ENCODE data around the gene SEMA3G. TPM values are rescaled to one million over a fixed set of nuclear protein-coding genes. Genes with fewer than 3 reads are reported as not detected.

The SEMA3G gene
- total RNA-seq, 1 experiment from 2014 or later, result not detected

DNA sequence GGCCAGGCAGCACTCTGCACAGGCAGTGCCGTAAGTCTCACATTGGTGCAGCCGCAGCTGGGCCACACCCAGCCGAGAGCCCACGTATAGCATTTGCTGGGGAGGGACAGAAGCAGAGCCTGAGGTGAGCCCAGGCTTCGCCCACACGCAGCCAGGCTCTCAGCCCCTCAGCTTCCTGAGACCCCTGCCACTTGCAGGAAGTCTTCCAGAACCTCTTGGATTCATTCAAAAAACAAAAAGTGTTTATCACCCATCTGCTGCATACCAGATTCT lies 6.9 kb downstream of the SEMA3G start:
- no peak overlapping the region for H3K27ac ChIP-seq (ENCODE audit: low read depth, low read length, poor library complexity, severe bottlenecking)
- no peaks in the 10 kb centered on the region for H3K4me1 ChIP-seq (ENCODE audit: insufficient read depth, low read length, poor library complexity, severe bottlenecking)
- intact Hi-C loops (cut with micrococcal nuclease; ENCODE audit: unreplicated experiment), result no loop called here
- CTCF ChIA-PET, result no interaction called here
- BruUV-seq (replicated peaks), result no TSS peak
- H3K36me3 ChIP-seq (ENCODE audit: insufficient read depth, low read length, poor library complexity, severe bottlenecking), result no peaks in the 10 kb centered on the region
- DNase-seq (ENCODE audit: low spot score), result no peak
- H3K27me3 ChIP-seq (replicated peaks; ENCODE audit: insufficient read depth, low read depth, low read length, poor library complexity), result no peaks in the 10 kb centered on the region
- no peaks in the 10 kb centered on the region for H3K9me3 ChIP-seq (ENCODE audit: low read depth, low read length, poor library complexity, severe bottlenecking)
- POLR2A ChIA-PET (ENCODE audit: low non-redundant PET), result no interaction called here
- no peak overlapping the region for H3K4me3 ChIP-seq (ENCODE audit: low read depth, low read length, poor library complexity, severe bottlenecking)
- TF ChIP-seq EZH2 (IDR thresholded peaks at IDR 0.05; ENCODE audit: borderline replicate concordance, low read depth, low read length, poor library complexity, severe bottlenecking), result no peak

GRCh38 chr3:52437326-52438103 lies 7.4 kb downstream of the SEMA3G start:
- ChIA-PET CTCF (no interaction called here), POLR2A (ENCODE audit: low non-redundant PET) (no interaction called here)
- H3K27ac ChIP-seq (ENCODE audit: low read depth, low read length, poor library complexity, severe bottlenecking), result no peak overlapping the region
- BruUV-seq (replicated peaks), result no TSS peak
- H3K27me3 ChIP-seq (replicated peaks; ENCODE audit: insufficient read depth, low read depth, low read length, poor library complexity), result no peaks in the 10 kb centered on the region
- H3K4me1 ChIP-seq (ENCODE audit: insufficient read depth, low read length, poor library complexity, severe bottlenecking), result no peaks in the 10 kb centered on the region
- H3K4me3 ChIP-seq (ENCODE audit: low read depth, low read length, poor library complexity, severe bottlenecking), result no peak overlapping the region
- no peak for DNase-seq (ENCODE audit: low spot score)
- TF ChIP-seq EZH2 (IDR thresholded peaks at IDR 0.05; ENCODE audit: borderline replicate concordance, low read depth, low read length, poor library complexity, severe bottlenecking), result no peak
- TF ChIP-seq, protein P1, sequence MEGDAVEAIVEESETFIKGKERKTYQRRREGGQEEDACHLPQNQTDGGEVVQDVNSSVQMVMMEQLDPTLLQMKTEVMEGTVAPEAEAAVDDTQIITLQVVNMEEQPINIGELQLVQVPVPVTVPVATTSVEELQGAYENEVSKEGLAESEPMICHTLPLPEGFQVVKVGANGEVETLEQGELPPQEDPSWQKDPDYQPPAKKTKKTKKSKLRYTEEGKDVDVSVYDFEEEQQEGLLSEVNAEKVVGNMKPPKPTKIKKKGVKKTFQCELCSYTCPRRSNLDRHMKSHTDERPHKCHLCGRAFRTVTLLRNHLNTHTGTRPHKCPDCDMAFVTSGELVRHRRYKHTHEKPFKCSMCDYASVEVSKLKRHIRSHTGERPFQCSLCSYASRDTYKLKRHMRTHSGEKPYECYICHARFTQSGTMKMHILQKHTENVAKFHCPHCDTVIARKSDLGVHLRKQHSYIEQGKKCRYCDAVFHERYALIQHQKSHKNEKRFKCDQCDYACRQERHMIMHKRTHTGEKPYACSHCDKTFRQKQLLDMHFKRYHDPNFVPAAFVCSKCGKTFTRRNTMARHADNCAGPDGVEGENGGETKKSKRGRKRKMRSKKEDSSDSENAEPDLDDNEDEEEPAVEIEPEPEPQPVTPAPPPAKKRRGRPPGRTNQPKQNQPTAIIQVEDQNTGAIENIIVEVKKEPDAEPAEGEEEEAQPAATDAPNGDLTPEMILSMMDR (conservative IDR thresholded peaks at IDR 0.05; ENCODE audit: low read depth, low read length), result no peak
- H3K9me3 ChIP-seq (ENCODE audit: low read depth, low read length, poor library complexity, severe bottlenecking), result no peaks in the 10 kb centered on the region
- no peaks in the 10 kb centered on the region for H3K36me3 ChIP-seq (ENCODE audit: insufficient read depth, low read length, poor library complexity, severe bottlenecking)
- intact Hi-C loops (cut with micrococcal nuclease; ENCODE audit: unreplicated experiment), result no loop called here

DNA sequence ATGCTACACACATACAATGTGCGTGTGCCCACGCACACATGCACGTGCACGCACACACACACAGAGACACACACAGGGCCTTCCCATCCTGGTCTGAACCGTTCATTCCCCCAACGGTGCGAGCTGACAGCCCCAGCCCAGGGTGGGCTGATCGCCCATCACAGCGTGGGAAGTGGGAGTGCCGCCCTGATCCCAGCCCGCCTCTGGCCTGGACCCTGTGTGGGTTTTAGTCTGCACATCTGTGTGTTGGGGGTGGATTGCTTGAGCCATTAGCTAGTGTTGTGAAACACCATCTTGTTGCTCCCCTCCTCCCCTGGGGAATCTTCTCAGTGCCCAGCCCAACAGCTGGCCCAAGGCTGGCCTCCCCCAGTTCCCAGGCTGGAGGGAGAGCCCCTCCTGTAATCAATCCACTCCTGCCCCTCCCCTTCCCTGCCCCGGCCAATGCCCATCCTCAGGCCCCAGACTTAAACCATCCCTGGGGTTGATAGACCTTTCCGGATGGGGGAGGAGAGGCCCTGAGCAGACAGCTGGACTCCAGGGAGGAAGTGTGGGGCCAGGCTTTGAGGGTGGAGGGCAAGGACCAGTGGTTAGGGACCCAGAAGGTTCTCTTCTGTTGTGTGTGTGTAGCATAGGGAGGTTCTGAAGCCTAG lies 8.3 kb downstream of the SEMA3G start:
- no peaks in the 10 kb centered on the region for H3K36me3 ChIP-seq (ENCODE audit: insufficient read depth, low read length, poor library complexity, severe bottlenecking)
- no peak for DNase-seq (ENCODE audit: low spot score)
- intact Hi-C loops (cut with micrococcal nuclease; ENCODE audit: unreplicated experiment), result no loop called here
- H3K4me1 ChIP-seq (ENCODE audit: insufficient read depth, low read length, poor library complexity, severe bottlenecking), result no peaks in the 10 kb centered on the region
- no TSS peak for BruUV-seq (replicated peaks)
- no peaks in the 10 kb centered on the region for H3K9me3 ChIP-seq (ENCODE audit: low read depth, low read length, poor library complexity, severe bottlenecking)
- H3K27ac ChIP-seq (ENCODE audit: low read depth, low read length, poor library complexity, severe bottlenecking), result no peak overlapping the region
- H3K27me3 ChIP-seq (replicated peaks; ENCODE audit: insufficient read depth, low read depth, low read length, poor library complexity), result no peaks in the 10 kb centered on the region
- TF ChIP-seq, protein P1 (conservative IDR thresholded peaks at IDR 0.05; ENCODE audit: low read depth, low read length), result no peak
- TF ChIP-seq EZH2 (IDR thresholded peaks at IDR 0.05; ENCODE audit: borderline replicate concordance, low read depth, low read length, poor library complexity, severe bottlenecking), result no peak
- CTCF ChIA-PET, result no interaction called here
- no peak overlapping the region for H3K4me3 ChIP-seq (ENCODE audit: low read depth, low read length, poor library complexity, severe bottlenecking)
- POLR2A ChIA-PET (ENCODE audit: low non-redundant PET), result no interaction called here
